Uterus (tissue), 4 donors: Measurements from ENCODE around the gene EXOSC7. TPM values are rescaled to one million over a fixed set of nuclear protein-coding genes. Genes with fewer than 3 reads are reported as not detected.

Source experiments
- DNase-seq, 2 donors: peaks; one replicate each; pipeline ENCODE4 v3.0.0-alpha.2; 2019 to 2020
- H3K27ac ChIP-seq, 2 donors: fragments of 200-600 bp; sonication (generic); 1 replicate in 1 of 2; 2 replicates in 1 of 2; pipeline ENCODE4 v1.5.1; 2016 to 2018
- H3K27me3 ChIP-seq, 2 donors: fragments of 200-600 bp; sonication (generic); one replicate each; pipeline ENCODE4 v1.5.1; 2018 to 2019; ENCODE audit warnings: control low read depth in 1 of 2
- H3K36me3 ChIP-seq, 2 donors: fragments of 200-600 bp; sonication (generic); one replicate each; pipeline ENCODE4 v1.5.1; 2019; ENCODE audit warnings: control low read depth in 1 of 2
- H3K4me1 ChIP-seq, 2 donors: fragments of 200-600 bp; sonication (generic); one replicate each; pipeline ENCODE4 v1.5.1; 2018 to 2019; ENCODE audit warnings: control low read depth in 1 of 2
- H3K4me3 ChIP-seq, 2 donors: fragments of 200-600 bp; sonication (generic); 1 replicate in 1 of 2; 2 replicates in 1 of 2; pipeline ENCODE4 v1.5.1; 2018 to 2019; ENCODE audit warnings: mild to moderate bottlenecking in 1 of 2
- H3K9me3 ChIP-seq, 2 donors: fragments of 200-600 bp; sonication (generic); one replicate each; pipeline ENCODE4 v1.5.1; 2019; ENCODE audit warnings: control low read depth in 1 of 2
- POLR2A ChIP-seq, 2 donors: fragments of 450-650 bp; IDR thresholded peaks; one replicate each; pipeline ENCODE4 v1.6.1; 2016; ENCODE audit warnings: antibody characterized with exemption in 2 of 2, mild to moderate bottlenecking in 1 of 2, moderate library complexity in 1 of 2
- intact Hi-C: fragments of 100-400 bp; cut with DNase I; formaldehyde crosslinking; loops from one replicate; pipeline ENCODE4 v1.15.1; 2023; ENCODE audit warnings: low total_unique reads
- total RNA-seq, 4 donors: library from RNA; depleted of rRNA in 3 of 4; stranded (reverse); fragments of >200 nt in 3 of 4; gene quantifications; one replicate each; pipeline versions ENCODE4 v1.1.0 to v1.2.4, GENCODE V29; 2014 to 2023
- TF ChIP-seq, protein P1 (sequence below), 4 experiments: fragments of 200-600 bp in 2 of 4; fragments of 450-650 bp in 2 of 4; sonication (generic) in 2 of 4; IDR thresholded peaks; one replicate each; pipeline ENCODE4 v1.5.1; 2016 to 2019; ENCODE audit warnings: antibody characterized with exemption in 4 of 4, mild to moderate bottlenecking in 2 of 4, moderate library complexity in 1 of 4
- donor health status: DM: yes; HTN: yes; CAD: no.

The EXOSC7 gene
- total RNA-seq, 4 donors from 2014 or later, result 2.4 to 39.2 (median 30.0) TPM

GRCh38 chr3:44966795-44967278 lies 9.2 kb upstream of the EXOSC7 start:
- H3K4me1 ChIP-seq, result no peaks in the 10 kb centered on the region
- no peak for DNase-seq
- H3K9me3 ChIP-seq, result no peaks in the 10 kb centered on the region
- H3K4me3 ChIP-seq, result no peak overlapping the region
- intact Hi-C loops, result no loop called here
- H3K27me3 ChIP-seq, result no peaks in the 10 kb centered on the region
- TF ChIP-seq, protein P1, sequence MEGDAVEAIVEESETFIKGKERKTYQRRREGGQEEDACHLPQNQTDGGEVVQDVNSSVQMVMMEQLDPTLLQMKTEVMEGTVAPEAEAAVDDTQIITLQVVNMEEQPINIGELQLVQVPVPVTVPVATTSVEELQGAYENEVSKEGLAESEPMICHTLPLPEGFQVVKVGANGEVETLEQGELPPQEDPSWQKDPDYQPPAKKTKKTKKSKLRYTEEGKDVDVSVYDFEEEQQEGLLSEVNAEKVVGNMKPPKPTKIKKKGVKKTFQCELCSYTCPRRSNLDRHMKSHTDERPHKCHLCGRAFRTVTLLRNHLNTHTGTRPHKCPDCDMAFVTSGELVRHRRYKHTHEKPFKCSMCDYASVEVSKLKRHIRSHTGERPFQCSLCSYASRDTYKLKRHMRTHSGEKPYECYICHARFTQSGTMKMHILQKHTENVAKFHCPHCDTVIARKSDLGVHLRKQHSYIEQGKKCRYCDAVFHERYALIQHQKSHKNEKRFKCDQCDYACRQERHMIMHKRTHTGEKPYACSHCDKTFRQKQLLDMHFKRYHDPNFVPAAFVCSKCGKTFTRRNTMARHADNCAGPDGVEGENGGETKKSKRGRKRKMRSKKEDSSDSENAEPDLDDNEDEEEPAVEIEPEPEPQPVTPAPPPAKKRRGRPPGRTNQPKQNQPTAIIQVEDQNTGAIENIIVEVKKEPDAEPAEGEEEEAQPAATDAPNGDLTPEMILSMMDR (IDR thresholded peaks at IDR 0.05), result no peak
- TF ChIP-seq POLR2A (IDR thresholded peaks at IDR 0.05), result no peak
- no peaks in the 10 kb centered on the region for H3K36me3 ChIP-seq
- no peak overlapping the region for H3K27ac ChIP-seq

- no peak for DNase-seq
- Histone ChIP-seq H3K27ac (no peak overlapping the region), H3K36me3 (no peaks in the 10 kb centered on the region), H3K27me3 (no peaks in the 10 kb centered on the region), H3K4me1 (no peaks in the 10 kb centered on the region), H3K4me3 (no peak overlapping the region), H3K9me3 (no peaks in the 10 kb centered on the region)
- intact Hi-C loops, result no loop called here
- TF ChIP-seq POLR2A (IDR thresholded peaks at IDR 0.05), result no peak
- TF ChIP-seq, protein P1 (IDR thresholded peaks at IDR 0.05), result no peak
Observed at GRCh38 chr3:44968447-44968858, 7.6 kb upstream of the EXOSC7 start.

DNA sequence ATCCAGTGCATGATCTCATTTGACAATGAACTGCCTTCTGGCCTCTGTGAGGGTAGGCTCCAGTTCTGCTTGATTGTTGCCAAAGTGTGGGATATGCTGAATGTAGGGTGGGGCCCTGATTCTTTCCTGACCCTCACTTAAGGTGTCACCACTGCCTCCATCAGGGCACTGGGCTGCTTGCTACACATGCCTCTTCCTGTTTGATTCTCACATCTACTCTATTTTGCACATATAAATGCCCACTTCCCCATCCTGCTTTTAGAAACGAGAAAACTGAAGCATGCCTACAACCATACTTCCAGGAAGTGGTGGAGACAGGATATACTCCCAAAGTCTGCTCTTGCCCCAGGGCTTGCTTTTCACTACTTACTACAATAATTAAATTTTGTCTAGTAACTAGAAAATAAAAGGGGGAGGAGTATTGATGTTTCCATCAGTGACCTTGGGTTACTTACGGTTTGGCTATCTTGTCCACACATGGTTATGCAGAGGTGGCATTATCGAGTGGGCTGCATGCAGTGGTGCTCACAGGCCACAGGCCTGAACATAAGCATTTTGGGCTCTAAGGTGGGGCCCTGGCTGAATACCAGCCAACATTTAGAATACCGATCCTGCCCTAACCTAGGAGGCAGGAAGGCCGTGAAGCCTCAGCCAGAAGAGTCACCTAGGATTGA lies 6.8 kb upstream of the EXOSC7 start:
- TF ChIP-seq, protein P1 (IDR thresholded peaks at IDR 0.05), result no peak
- TF ChIP-seq POLR2A (IDR thresholded peaks at IDR 0.05), result no peak
- H3K27me3 ChIP-seq, result no peaks in the 10 kb centered on the region
- intact Hi-C loops, result no loop called here

DNA sequence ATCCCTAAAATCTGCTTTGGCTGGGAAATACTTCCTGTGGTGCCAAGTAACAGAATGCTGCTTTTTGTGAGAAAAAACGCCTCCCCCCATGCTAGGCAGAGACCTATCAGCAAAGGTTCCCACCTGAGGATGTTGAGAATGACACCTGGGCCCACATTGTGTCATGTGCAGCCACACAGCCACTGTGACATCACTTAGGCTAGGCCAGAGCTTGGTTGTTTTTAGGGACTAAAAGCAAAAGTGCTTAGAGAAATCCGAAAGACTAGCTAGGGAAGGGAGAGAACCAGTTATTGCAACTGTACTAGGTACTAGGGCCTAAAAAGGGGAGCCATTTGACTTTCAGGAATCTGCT lies 6.2 kb upstream of the EXOSC7 start:
- Histone ChIP-seq H3K9me3 (no peaks in the 10 kb centered on the region), H3K4me3 (no peak overlapping the region), H3K36me3 (no peaks in the 10 kb centered on the region), H3K27me3 (no peaks in the 10 kb centered on the region), H3K4me1 (no peaks in the 10 kb centered on the region), H3K27ac (no peak overlapping the region)
- no peak for DNase-seq
- TF ChIP-seq, protein P1 (IDR thresholded peaks at IDR 0.05), result no peak
- no peak for TF ChIP-seq POLR2A (IDR thresholded peaks at IDR 0.05)
- intact Hi-C loops, result no loop called here

More for the DNA sequence above, 6.8 kb upstream of the EXOSC7 start:
- no peaks in the 10 kb centered on the region for H3K4me1 ChIP-seq
- no peak overlapping the region for H3K4me3 ChIP-seq
- no peak overlapping the region for H3K27ac ChIP-seq
- DNase-seq, result no peak
- H3K9me3 ChIP-seq, result no peaks in the 10 kb centered on the region
- H3K36me3 ChIP-seq, result no peaks in the 10 kb centered on the region

GRCh38 chr3:44970926-44971490 lies 5.0 kb upstream of the EXOSC7 start:
- Histone ChIP-seq H3K9me3 (no peaks in the 10 kb centered on the region), H3K36me3 (no peaks in the 10 kb centered on the region), H3K27me3 (no peaks in the 10 kb centered on the region), H3K4me3 (no peak overlapping the region), H3K27ac (no peak overlapping the region), H3K4me1 (no peaks in the 10 kb centered on the region)
- intact Hi-C loops, result no loop called here
- DNase-seq, result no peak
- TF ChIP-seq, protein P1 (IDR thresholded peaks at IDR 0.05), result no peak
- TF ChIP-seq POLR2A (IDR thresholded peaks at IDR 0.05), result no peak
